ENCODE data around the gene C3orf20.

C3orf20 gene

GRCh38 chr3:14818804-14819500, 144.0 kb downstream of the C3orf20 start, which contains the start of gene FGD5:
Gene FGD5, plus strand, starts transcription at chr3:14818962. Its CDS starts 110 bp downstream, at chr3:14819072.
- no peak within 1 kb of the TSS for H3K4me3 ChIP-seq (ENCODE audit: control insufficient read depth, low read depth, low read length)
- no peak for TF ChIP-seq CTCF (conservative IDR thresholded peaks at IDR 0.05; ENCODE audit: control insufficient read depth, insufficient read depth, low read depth, low read length)
- DNase-seq (ENCODE audit: low read depth), result no peak

GRCh38 chr3:14819671-14820070, 144.7 kb downstream of the C3orf20 start:
- no peak for TF ChIP-seq CTCF (conservative IDR thresholded peaks at IDR 0.05; ENCODE audit: control insufficient read depth, insufficient read depth, low read depth, low read length)
- no peak for DNase-seq (ENCODE audit: low read depth)
- no peak overlapping the region for H3K4me3 ChIP-seq (ENCODE audit: control insufficient read depth, low read depth, low read length)

- no peak for TF ChIP-seq CTCF (conservative IDR thresholded peaks at IDR 0.05; ENCODE audit: control insufficient read depth, insufficient read depth, low read depth, low read length)
- no peak overlapping the region for H3K4me3 ChIP-seq (ENCODE audit: control insufficient read depth, low read depth, low read length)
- no peak for DNase-seq (ENCODE audit: low read depth)
Measured at GRCh38 chr3:14820156-14820555, 145.2 kb downstream of the C3orf20 start.

GRCh38 chr3:14821151-14821550, 146.2 kb downstream of the C3orf20 start:
- H3K4me3 ChIP-seq (ENCODE audit: control insufficient read depth, low read depth, low read length), result no peak overlapping the region
- TF ChIP-seq CTCF (conservative IDR thresholded peaks at IDR 0.05; ENCODE audit: control insufficient read depth, insufficient read depth, low read depth, low read length), result no peak
- DNase-seq (ENCODE audit: low read depth), result no peak

- no peak for DNase-seq (ENCODE audit: low read depth)
- TF ChIP-seq CTCF (conservative IDR thresholded peaks at IDR 0.05; ENCODE audit: control insufficient read depth, insufficient read depth, low read depth, low read length), result no peak
- no peak overlapping the region for H3K4me3 ChIP-seq (ENCODE audit: control insufficient read depth, low read depth, low read length)
Measured at GRCh38 chr3:14822134-14822533, 147.2 kb downstream of the C3orf20 start.

Data from fibroblast of mammary gland (primary cell).